ENCODE measurements around the gene ERMARD. TPM values are rescaled to one million over a fixed set of nuclear protein-coding genes. Genes with fewer than 3 reads are reported as not detected.
A peak's percentile ranks its signal among the peaks of the same experiment; 100 is the strongest.

Gene ERMARD
- total RNA-seq, 2 experiments from 2014 or later = 23.2 to 42.3 TPM

DNA sequence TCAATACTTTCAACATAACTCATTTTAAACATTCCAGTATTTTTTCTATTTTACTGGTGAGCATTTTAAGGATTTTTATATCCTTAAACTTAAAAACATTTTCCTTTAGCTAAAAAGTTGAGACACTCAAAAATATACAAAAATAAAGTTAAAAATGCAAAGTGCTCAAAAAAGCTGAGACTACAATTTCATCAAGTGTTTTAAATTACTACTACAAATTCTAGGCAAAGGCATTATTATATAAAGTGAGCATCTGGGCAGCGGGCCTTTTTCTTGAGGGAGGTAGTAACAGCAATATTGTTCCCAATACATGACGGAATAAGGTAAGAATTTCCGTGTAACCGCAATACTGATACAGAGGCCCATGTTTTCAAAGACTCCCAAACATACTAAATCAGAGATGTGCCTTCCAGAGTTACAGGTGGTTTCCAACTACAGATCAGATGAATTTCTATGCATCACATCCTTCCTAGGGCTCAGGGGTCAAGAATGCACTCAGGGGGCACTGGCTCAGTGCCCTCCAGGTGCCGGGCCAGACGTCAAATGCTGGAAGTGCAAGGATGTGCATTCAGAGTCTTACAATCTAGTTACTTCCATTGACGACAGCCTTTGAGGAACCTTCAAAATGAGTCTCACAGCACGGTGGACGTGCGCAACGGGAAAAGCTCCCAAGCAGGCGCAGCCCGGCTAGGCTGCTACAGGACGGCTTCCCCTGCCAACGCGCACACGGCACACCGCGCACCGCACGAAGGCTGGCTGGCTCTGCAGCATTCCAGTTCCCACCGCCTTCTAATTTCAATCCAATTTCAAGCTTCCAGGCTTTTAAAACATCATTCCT lies 28.8 kb upstream of the ERMARD start:
- no TSS peak for BruUV-seq (replicated peaks)
- ChIA-PET POLR2A (interaction anchor here (0.6 to 3.2 kb wide), 8 partner anchors 11 to 830 kb away, joined by 3 to 37 read pairs (median 10); partner anchors contain the start of genes C6orf120, DYNLT2, ERMARD and WDR27), CTCF (ENCODE audit: unreplicated experiment) (no interaction called here)
- DNase-seq (ENCODE audit: low spot score) = peak; percentile 59
- TF ChIP-seq, protein P1, sequence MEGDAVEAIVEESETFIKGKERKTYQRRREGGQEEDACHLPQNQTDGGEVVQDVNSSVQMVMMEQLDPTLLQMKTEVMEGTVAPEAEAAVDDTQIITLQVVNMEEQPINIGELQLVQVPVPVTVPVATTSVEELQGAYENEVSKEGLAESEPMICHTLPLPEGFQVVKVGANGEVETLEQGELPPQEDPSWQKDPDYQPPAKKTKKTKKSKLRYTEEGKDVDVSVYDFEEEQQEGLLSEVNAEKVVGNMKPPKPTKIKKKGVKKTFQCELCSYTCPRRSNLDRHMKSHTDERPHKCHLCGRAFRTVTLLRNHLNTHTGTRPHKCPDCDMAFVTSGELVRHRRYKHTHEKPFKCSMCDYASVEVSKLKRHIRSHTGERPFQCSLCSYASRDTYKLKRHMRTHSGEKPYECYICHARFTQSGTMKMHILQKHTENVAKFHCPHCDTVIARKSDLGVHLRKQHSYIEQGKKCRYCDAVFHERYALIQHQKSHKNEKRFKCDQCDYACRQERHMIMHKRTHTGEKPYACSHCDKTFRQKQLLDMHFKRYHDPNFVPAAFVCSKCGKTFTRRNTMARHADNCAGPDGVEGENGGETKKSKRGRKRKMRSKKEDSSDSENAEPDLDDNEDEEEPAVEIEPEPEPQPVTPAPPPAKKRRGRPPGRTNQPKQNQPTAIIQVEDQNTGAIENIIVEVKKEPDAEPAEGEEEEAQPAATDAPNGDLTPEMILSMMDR (conservative IDR thresholded peaks at IDR 0.05; ENCODE audit: low read length) = no peak
- TF ChIP-seq EZH2phosphoT487 (IDR thresholded peaks at IDR 0.05; ENCODE audit: borderline replicate concordance, low read depth, low read length) = no peak
- H3K4me3 ChIP-seq (ENCODE audit: low read depth, low read length, poor library complexity, severe bottlenecking) = peak overlapping the region; percentile 83
- H3K4me1 ChIP-seq (ENCODE audit: insufficient read depth, low read length, poor library complexity, severe bottlenecking) = peaks cover 26% of the 10 kb centered on the region
- no peaks in the 10 kb centered on the region for H3K9me2 ChIP-seq (ENCODE audit: insufficient read depth, low read length)
- peak overlapping the region; percentile 86 for H3K27ac ChIP-seq (ENCODE audit: low read depth, low read length, poor library complexity, severe bottlenecking)
- H3K4me2 ChIP-seq (ENCODE audit: low read length) = peak overlapping the region; percentile 96
- peaks cover 57% of the 10 kb centered on the region for H3K79me2 ChIP-seq (ENCODE audit: insufficient read depth, low read depth, low read length)
- H2AFZ ChIP-seq (ENCODE audit: low read length) = peak overlapping the region; percentile 38; the same call in 1 of the 2 replicates
- intact Hi-C loops (cut with micrococcal nuclease; ENCODE audit: unreplicated experiment) = loop anchor here (1.0 kb wide), 1 partner anchor 20 kb away; the partner anchor contains the start of genes C6orf120 and WDR27
- H3K36me3 ChIP-seq (ENCODE audit: insufficient read depth, low read length) = peaks cover 26% of the 10 kb centered on the region
- H3K9me3 ChIP-seq (ENCODE audit: low read length) = no peaks in the 10 kb centered on the region
- H4K20me1 ChIP-seq (ENCODE audit: insufficient read depth, low read length) = peaks cover 22% of the 10 kb centered on the region

DNA sequence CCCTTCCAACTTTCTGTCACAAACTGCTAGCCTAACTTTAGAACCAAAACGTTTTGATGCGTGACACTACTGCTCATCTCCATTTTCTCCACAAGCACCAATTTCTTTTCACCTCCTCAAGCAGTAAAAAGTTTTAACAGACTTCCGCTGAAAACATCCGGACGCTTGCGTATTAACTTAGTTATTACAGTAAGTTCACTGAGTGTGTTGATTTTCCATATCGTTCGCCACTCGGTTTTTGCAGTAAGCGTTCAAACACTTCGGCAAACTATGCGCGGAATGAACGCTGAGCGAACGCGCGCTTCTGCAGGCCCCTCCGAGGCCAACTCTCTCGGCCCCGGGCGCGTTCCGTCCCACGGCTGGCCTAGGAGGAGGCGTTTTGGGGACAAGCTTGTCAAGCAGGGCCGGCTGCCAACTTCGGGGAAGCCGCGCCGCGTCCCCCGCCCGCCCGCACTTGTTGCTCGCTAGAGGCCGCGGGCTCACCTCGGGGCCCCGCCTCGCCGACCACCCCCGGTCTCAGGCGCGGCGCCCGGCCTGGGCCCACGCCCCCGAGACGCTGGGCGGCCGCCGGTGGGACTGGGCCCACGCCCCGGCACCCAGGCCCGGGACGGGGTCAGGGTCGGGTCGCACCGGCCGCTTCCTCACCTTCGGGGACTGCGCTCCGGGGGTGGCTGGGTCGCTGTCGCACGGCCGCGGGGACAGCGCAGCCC lies 28.1 kb upstream of the ERMARD start:
- CTCF ChIA-PET (ENCODE audit: unreplicated experiment) = no interaction called here
- Histone ChIP-seq H3K9me2 (ENCODE audit: insufficient read depth, low read length) (no peaks in the 10 kb centered on the region), H3K27ac (ENCODE audit: low read depth, low read length, poor library complexity, severe bottlenecking) (peak overlapping the region; percentile 86), H2AFZ (ENCODE audit: low read length) (peak overlapping the region; percentile 38; the same call in 1 of the 2 replicates), H4K20me1 (ENCODE audit: insufficient read depth, low read length) (peaks cover 22% of the 10 kb centered on the region), H3K36me3 (ENCODE audit: insufficient read depth, low read length) (peaks cover 18% of the 10 kb centered on the region), H3K4me3 (ENCODE audit: low read depth, low read length, poor library complexity, severe bottlenecking) (peak overlapping the region; percentile 83), H3K79me2 (ENCODE audit: insufficient read depth, low read depth, low read length) (peaks cover 49% of the 10 kb centered on the region), H3K9me3 (ENCODE audit: low read length) (no peaks in the 10 kb centered on the region), H3K4me1 (ENCODE audit: insufficient read depth, low read length, poor library complexity, severe bottlenecking) (peaks cover 26% of the 10 kb centered on the region), H3K4me2 (ENCODE audit: low read length) (peak overlapping the region; percentile 96)
- POLR2A ChIA-PET = interaction anchor here (0.6 to 3.2 kb wide), 3 partner anchors 14 to 829 kb away, joined by 3 to 37 read pairs (median 3); no protein-coding TSS in a partner anchor
- BruUV-seq (replicated peaks) = no TSS peak
- peak; percentile 79 for DNase-seq (ENCODE audit: low spot score)
- TF ChIP-seq, protein P1 (conservative IDR thresholded peaks at IDR 0.05; ENCODE audit: low read length) = no peak
- no peak for TF ChIP-seq EZH2phosphoT487 (IDR thresholded peaks at IDR 0.05; ENCODE audit: borderline replicate concordance, low read depth, low read length)
- intact Hi-C loops (cut with micrococcal nuclease; ENCODE audit: unreplicated experiment) = loop anchor here (1.0 kb wide), 1 partner anchor 21 kb away; the partner anchor contains the start of genes C6orf120 and WDR27
